ENCODE data around the gene NOX3.

The NOX3 gene

DNA sequence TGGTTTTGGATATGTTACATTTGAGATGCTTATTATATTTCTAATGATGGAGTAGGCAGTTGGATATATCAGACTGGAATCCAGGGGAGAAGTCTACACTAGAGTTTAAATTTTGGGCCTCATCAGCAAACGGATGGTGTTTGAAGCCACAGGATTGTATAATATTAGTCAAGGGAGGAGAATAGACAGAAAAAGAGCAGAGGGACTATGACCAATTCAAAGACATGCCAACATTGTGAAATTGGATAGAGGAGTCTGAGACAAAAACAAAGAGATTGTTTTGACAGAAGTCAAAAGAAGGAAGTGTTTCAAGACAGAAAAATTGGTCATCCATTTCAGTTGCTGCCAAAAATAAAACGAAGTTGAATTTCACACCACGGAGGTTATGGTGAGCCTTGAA, 66.5 kb downstream of the NOX3 start:
- in situ Hi-C loops (cut with MboI; ENCODE audit: low pct_unique_long_range_greater_than_20kb, low sequenced_read_pairs, unreplicated experiment): no loop called here
- no peak for DNase-seq (ENCODE audit: low spot score)
- no peak for TF ChIP-seq CTCF (IDR thresholded peaks at IDR 0.05; ENCODE audit: extremely low read depth, insufficient read depth, missing control alignments)

DNA sequence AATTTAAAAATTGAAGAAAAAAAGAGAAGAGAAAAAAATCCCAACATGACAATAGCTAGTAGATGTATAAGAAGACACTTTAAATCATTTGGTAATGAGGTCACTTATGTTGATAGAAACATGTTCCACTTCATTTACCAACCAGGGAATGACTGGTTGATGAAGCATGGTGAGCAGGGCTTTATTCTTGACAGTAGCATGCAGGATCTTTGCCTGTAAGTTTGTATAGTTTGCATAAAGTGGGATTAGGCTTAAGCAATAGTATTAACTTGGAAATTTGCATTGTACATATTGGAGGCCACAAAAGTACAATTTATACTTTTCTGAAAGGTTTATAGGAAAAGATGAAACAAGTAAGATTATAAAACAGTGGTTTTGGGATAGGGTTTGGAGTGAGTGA, 67.0 kb downstream of the NOX3 start:
- TF ChIP-seq CTCF (IDR thresholded peaks at IDR 0.05; ENCODE audit: extremely low read depth, insufficient read depth, missing control alignments): no peak
- in situ Hi-C loops (cut with MboI; ENCODE audit: low pct_unique_long_range_greater_than_20kb, low sequenced_read_pairs, unreplicated experiment): no loop called here
- no peak for DNase-seq (ENCODE audit: low spot score)

DNA sequence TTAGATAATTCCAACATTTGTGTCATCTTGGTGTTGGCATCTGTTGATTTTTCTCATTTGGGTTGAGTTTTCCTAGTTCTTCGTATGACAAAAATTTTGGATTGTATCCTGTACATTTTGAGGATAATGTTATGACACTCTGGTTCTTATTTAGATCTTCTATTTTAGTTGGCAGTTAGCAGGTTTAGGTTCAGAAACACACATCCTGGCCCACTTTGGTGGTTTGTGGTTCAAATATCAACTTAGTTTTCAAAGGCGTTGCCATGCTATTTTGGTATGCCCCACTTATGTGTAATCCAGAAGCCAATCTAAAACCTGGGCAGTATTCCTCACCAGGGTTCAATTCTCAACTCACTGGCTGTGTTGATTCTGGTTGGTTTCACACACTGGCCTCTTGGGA, 68.2 kb downstream of the NOX3 start:
- DNase-seq (ENCODE audit: low spot score): no peak
- in situ Hi-C loops (cut with MboI; ENCODE audit: low pct_unique_long_range_greater_than_20kb, low sequenced_read_pairs, unreplicated experiment): no loop called here
- no peak for TF ChIP-seq CTCF (IDR thresholded peaks at IDR 0.05; ENCODE audit: extremely low read depth, insufficient read depth, missing control alignments)

DNA sequence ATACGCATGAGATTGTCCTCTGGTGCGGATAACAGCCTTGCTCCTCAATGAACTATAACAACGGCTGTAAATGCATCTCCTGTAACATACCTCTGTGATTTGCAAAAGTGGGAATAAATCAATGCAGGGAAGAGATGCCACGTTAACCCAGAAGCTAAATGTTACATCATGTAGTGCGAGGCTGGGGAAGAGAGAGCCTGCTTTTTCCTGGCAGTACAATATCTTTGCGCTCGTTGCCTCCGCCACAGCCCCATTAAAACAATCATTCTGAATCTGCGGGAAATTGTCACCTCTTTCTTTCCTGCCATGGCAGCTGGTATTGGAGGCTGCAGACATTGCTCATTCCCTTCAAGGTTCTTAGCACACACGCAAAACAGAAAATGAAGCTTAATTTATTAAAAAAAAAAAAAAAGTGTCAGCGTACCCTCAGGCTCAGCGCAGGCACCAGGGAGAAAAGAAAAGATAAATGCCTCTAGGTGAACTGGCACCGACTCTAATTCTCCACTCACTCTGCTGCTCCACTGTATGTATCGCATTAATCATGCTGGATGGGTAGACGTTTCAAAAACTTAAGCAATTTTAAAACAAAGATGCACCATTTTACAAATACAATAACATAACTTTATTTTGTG, 71.2 kb downstream of the NOX3 start:
- TF ChIP-seq CTCF (IDR thresholded peaks at IDR 0.05; ENCODE audit: extremely low read depth, insufficient read depth, missing control alignments): no peak
- in situ Hi-C loops (cut with MboI; ENCODE audit: low pct_unique_long_range_greater_than_20kb, low sequenced_read_pairs, unreplicated experiment): no loop called here
- DNase-seq (ENCODE audit: low spot score): no peak

DNA sequence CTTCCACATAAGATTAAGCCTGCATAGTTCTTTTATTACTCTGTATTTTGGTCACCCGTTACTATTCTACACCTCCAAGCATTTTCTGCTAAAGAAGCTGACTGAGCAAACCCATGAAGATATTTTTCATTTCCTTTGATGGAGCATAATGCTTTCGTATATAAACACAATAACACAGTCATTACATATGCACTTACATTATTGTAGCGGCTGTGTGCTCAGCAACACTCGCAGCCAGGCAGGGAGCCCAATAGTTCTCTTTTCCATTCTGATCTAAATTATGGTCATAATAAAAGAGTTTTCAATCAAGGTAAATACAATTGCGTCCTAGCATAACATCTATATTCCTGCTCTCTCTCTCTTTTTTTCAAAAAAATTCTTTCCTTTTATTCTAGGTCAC, 71.7 kb downstream of the NOX3 start:
- no peak for DNase-seq (ENCODE audit: low spot score)
- in situ Hi-C loops (cut with MboI; ENCODE audit: low pct_unique_long_range_greater_than_20kb, low sequenced_read_pairs, unreplicated experiment): no loop called here
- no peak for TF ChIP-seq CTCF (IDR thresholded peaks at IDR 0.05; ENCODE audit: extremely low read depth, insufficient read depth, missing control alignments)

- no peak for TF ChIP-seq CTCF (IDR thresholded peaks at IDR 0.05; ENCODE audit: extremely low read depth, insufficient read depth, missing control alignments)
- no peak for DNase-seq (ENCODE audit: low spot score)
- in situ Hi-C loops (cut with MboI; ENCODE audit: low pct_unique_long_range_greater_than_20kb, low sequenced_read_pairs, unreplicated experiment): no loop called here
Measured at GRCh38 chr6:155382338-155382685, 73.3 kb downstream of the NOX3 start.
